Sigmoid colon (tissue), 4 donors: ENCODE results near the gene PHC2.

Experiments used
- EP300 ChIP-seq, 4 donors: sonication (generic); formaldehyde crosslinking; IDR thresholded peaks; one replicate each; pipeline ENCODE4 v1.6.1; 2017; ENCODE audit warnings: antibody characterized with exemption in 4 of 4
- POLR2A ChIP-seq, 2 donors: fragments of 450-650 bp; IDR thresholded peaks; one replicate each; pipeline ENCODE4 v1.6.1; 2016; ENCODE audit warnings: antibody characterized with exemption in 2 of 2, mild to moderate bottlenecking in 2 of 2, moderate library complexity in 2 of 2
- POLR2AphosphoS5 ChIP-seq, 4 donors: sonication (generic); formaldehyde crosslinking; IDR thresholded peaks; one replicate each; pipeline ENCODE4 v1.6.1; 2017; ENCODE audit warnings: antibody characterized with exemption in 4 of 4
- TF ChIP-seq, protein P1 (sequence below), 4 experiments: fragments of 450-650 bp in 3 of 4; fragments of 200-600 bp in 1 of 4; IDR thresholded peaks; one replicate each; pipeline ENCODE4 v1.5.1; 2016 to 2019; ENCODE audit warnings: antibody characterized with exemption in 4 of 4, mild to moderate bottlenecking in 3 of 4, moderate library complexity in 2 of 4

DNA sequence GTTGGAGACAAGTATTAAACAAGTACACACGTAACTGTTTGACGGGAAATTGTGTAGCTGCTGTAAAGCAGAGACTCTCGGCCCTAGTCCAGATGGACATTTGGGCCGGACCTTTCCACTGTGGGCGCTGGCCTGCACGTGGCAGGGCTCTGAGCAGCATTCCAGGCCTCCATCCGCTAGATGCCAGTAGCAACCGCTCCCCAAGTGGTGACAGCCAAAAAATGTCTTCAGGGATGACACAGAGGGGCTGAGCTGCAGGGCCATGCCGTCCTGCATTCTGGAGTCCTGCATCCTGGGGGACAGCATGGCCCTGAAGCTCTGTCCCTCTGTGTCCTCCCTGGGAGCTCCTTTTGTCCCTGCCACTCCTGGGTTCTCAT, 134.8 kb downstream of the PHC2 start:
- TF ChIP-seq, protein P1, sequence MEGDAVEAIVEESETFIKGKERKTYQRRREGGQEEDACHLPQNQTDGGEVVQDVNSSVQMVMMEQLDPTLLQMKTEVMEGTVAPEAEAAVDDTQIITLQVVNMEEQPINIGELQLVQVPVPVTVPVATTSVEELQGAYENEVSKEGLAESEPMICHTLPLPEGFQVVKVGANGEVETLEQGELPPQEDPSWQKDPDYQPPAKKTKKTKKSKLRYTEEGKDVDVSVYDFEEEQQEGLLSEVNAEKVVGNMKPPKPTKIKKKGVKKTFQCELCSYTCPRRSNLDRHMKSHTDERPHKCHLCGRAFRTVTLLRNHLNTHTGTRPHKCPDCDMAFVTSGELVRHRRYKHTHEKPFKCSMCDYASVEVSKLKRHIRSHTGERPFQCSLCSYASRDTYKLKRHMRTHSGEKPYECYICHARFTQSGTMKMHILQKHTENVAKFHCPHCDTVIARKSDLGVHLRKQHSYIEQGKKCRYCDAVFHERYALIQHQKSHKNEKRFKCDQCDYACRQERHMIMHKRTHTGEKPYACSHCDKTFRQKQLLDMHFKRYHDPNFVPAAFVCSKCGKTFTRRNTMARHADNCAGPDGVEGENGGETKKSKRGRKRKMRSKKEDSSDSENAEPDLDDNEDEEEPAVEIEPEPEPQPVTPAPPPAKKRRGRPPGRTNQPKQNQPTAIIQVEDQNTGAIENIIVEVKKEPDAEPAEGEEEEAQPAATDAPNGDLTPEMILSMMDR (IDR thresholded peaks at IDR 0.05): no peak
- no peak for TF ChIP-seq POLR2A (IDR thresholded peaks at IDR 0.05)
- TF ChIP-seq POLR2AphosphoS5 (IDR thresholded peaks at IDR 0.05): no peak
- TF ChIP-seq EP300 (IDR thresholded peaks at IDR 0.05): no peak
